Body of pancreas (tissue), 4 donors: Measurements from ENCODE around the gene C2orf76.

Experiments
- CTCF ChIP-seq, 7 experiments: fragments of 450-650 bp in 4 of 7; fragments of 200-600 bp in 3 of 7; sonication (generic) in 3 of 7; IDR thresholded peaks; one replicate each; pipeline ENCODE4 v1.5.1; 2016 to 2019; ENCODE audit warnings: antibody characterized with exemption in 7 of 7
- POLR2A ChIP-seq, 3 donors: fragments of 450-650 bp; IDR thresholded peaks; one replicate each; pipeline ENCODE4 v1.6.1; 2016; ENCODE audit warnings: antibody characterized with exemption in 3 of 3, mild to moderate bottlenecking in 2 of 3

GRCh38 chr2:119409506-119409905 is 42.9 kb upstream of the C2orf76 start:
- no peak for TF ChIP-seq CTCF (IDR thresholded peaks at IDR 0.05)
- TF ChIP-seq POLR2A (IDR thresholded peaks at IDR 0.05): no peak
